ENCODE data around the gene TSPO2.

The TSPO2 gene

DNA sequence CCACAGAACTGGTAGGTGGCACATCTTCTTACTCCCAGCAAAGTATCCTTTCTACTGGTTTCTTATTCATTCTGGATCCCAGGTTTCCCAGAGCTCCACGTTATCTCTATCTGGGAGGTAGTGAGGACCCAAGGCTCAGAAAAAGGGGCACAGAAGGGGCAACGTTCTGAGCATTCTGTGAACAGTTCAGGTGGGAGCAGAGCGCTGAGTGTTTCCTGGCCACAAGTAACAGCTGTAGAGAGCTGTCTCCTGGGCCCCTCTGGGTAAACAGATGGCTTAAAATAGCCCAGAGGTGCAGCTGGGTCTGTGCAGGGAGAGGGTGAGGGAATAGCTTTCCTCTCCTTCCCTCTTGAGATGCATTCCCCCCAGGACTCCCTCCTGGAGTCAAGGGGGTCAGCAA lies 12.9 kb downstream of the TSPO2 start:
- no peak for TF ChIP-seq CTCF (IDR thresholded peaks at IDR 0.05)
- H3K36me3 Mint-ChIP-seq (ENCODE audit: low read depth), result peaks cover 2% of the 10 kb centered on the region
- peak overlapping the region; percentile 29 for H3K4me3 Mint-ChIP-seq
- DNase-seq, result no peak
- H3K27me3 Mint-ChIP-seq (ENCODE audit: low read depth, poor library complexity), result peaks cover 7% of the 10 kb centered on the region
- peak overlapping the region; percentile 55 for H3K27ac Mint-ChIP-seq
- no peaks in the 10 kb centered on the region for H3K9me3 Mint-ChIP-seq
- peaks cover 93% of the 10 kb centered on the region for H3K4me1 Mint-ChIP-seq

- peaks cover 17% of the 10 kb centered on the region for H3K36me3 Mint-ChIP-seq (ENCODE audit: low read depth)
- peaks cover 80% of the 10 kb centered on the region for H3K4me1 Mint-ChIP-seq
Observed at GRCh38 chr6:41056768-41057490, 14.7 kb downstream of the TSPO2 start.

DNA sequence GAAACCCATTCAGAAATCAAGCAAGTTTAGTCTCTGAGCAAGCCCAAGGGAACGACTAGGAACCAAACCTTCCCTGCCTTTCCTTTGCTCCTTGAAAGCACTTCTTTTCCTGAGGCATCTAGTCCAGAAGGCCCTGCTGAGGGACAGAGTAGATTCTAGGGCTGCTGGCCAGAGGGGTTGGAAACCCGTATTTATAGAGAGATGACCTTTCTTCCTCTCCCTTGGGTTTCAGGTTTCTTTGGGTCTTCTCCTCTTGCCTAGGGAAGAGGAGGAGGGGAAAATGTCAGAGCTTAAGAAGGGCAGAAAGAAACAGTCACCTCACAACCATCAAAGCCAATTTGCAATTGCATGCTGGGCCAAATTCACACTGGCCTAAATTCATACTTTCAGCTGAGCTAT lies 16.5 kb downstream of the TSPO2 start:
- Mint-ChIP-seq H3K9me3 (no peaks in the 10 kb centered on the region), H3K4me3 (peak overlapping the region; percentile 21), H3K36me3 (ENCODE audit: low read depth) (peaks cover 20% of the 10 kb centered on the region), H3K27ac (peak overlapping the region; percentile 84), H3K27me3 (ENCODE audit: low read depth, poor library complexity) (peaks cover 9% of the 10 kb centered on the region), H3K4me1 (peaks cover 63% of the 10 kb centered on the region)
- no peak for TF ChIP-seq CTCF (IDR thresholded peaks at IDR 0.05)
- no peak for DNase-seq

More at GRCh38 chr6:41056768-41057490, 14.7 kb downstream of the TSPO2 start:
- H3K27me3 Mint-ChIP-seq (ENCODE audit: low read depth, poor library complexity), result peaks cover 9% of the 10 kb centered on the region
- DNase-seq, result no peak
- no peak overlapping the region for H3K27ac Mint-ChIP-seq
- H3K4me3 Mint-ChIP-seq, result no peak overlapping the region
- TF ChIP-seq CTCF (IDR thresholded peaks at IDR 0.05), result no peak
- H3K9me3 Mint-ChIP-seq, result no peaks in the 10 kb centered on the region

DNA sequence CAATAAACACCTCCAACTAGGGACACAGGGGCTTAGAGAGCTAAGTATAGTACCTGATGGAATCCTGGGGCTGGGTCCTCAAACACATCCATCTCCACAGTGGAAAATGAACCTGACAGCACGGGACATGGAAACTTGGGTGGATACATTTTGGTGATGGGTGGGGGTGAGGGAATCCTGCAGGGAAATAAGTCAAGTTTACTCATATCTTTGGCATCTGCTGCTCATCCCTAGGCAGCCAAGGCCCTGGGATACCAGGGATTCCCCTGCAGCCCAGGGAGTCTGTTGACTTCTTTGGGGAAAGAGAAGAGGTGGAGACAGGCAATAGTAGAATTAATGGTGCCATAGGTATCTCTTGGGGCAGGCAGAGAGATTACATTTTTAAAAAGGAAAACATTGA lies 17.3 kb downstream of the TSPO2 start:
- no peak for TF ChIP-seq CTCF (IDR thresholded peaks at IDR 0.05)
- peaks cover 63% of the 10 kb centered on the region for H3K4me1 Mint-ChIP-seq

DNA sequence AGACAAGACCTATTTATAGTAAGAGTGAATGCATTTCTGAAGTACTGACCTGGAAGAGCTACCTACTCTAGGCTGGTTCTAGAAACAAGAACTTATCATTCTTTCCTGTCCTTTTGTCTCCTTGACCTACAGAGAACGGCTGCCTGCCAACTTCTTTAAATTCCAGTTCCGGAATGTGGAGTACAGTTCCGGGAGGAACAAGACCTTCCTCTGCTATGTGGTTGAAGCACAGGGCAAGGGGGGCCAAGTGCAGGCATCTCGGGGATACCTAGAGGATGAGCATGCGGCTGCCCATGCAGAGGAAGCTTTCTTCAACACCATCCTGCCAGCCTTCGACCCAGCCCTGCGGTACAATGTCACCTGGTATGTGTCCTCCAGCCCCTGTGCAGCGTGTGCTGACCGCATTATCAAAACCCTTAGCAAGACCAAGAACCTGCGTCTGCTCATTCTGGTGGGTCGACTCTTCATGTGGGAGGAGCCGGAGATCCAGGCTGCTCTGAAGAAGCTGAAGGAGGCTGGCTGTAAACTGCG lies 19.0 kb downstream of the TSPO2 start:
- peaks cover 9% of the 10 kb centered on the region for H3K27me3 Mint-ChIP-seq (ENCODE audit: low read depth, poor library complexity)
- no peak for TF ChIP-seq CTCF (IDR thresholded peaks at IDR 0.05)
- no peak for DNase-seq
- H3K27ac Mint-ChIP-seq, result no peak overlapping the region
- H3K9me3 Mint-ChIP-seq, result no peaks in the 10 kb centered on the region
- H3K36me3 Mint-ChIP-seq (ENCODE audit: low read depth), result peaks cover 31% of the 10 kb centered on the region
- peaks cover 53% of the 10 kb centered on the region for H3K4me1 Mint-ChIP-seq
- no peak overlapping the region for H3K4me3 Mint-ChIP-seq

More for the DNA sequence above, 17.3 kb downstream of the TSPO2 start:
- peak overlapping the region; percentile 84 for H3K27ac Mint-ChIP-seq
- H3K36me3 Mint-ChIP-seq (ENCODE audit: low read depth), result peaks cover 25% of the 10 kb centered on the region
- H3K4me3 Mint-ChIP-seq, result no peak overlapping the region
- peaks cover 9% of the 10 kb centered on the region for H3K27me3 Mint-ChIP-seq (ENCODE audit: low read depth, poor library complexity)
- no peaks in the 10 kb centered on the region for H3K9me3 Mint-ChIP-seq
- no peak for DNase-seq

GRCh38 chr6:41062056-41062455 lies 19.8 kb downstream of the TSPO2 start:
- Mint-ChIP-seq H3K9me3 (no peaks in the 10 kb centered on the region), H3K4me1 (peaks cover 53% of the 10 kb centered on the region), H3K4me3 (no peak overlapping the region), H3K27me3 (ENCODE audit: low read depth, poor library complexity) (peaks cover 9% of the 10 kb centered on the region), H3K27ac (no peak overlapping the region), H3K36me3 (ENCODE audit: low read depth) (peaks cover 36% of the 10 kb centered on the region)
- no peak for DNase-seq
- TF ChIP-seq CTCF (IDR thresholded peaks at IDR 0.05), result no peak

All from nephron progenitor cell (in vitro differentiated cells).